ENCODE results near the gene ARMC6.
A peak's percentile ranks its signal among the peaks of the same experiment; 100 is the strongest.

ARMC6 gene

GRCh38 chr19:19063183-19064097, 30.0 kb downstream of the ARMC6 start, which contains the start of gene SLC25A42 (continued):
- TF ChIP-seq ZNF184 (tag by site-specific recombination; IDR thresholded peaks at IDR 0.05) (no peak), ZNF23 (tag by site-specific recombination; IDR thresholded peaks at IDR 0.05; ENCODE audit: borderline replicate concordance) (no peak), ZNF138 (tag by site-specific recombination; IDR thresholded peaks at IDR 0.05; ENCODE audit: borderline replicate concordance) (no peak), ZSCAN4 (tag by site-specific recombination; IDR thresholded peaks at IDR 0.05) (no peak), ZNF600 (tag by site-specific recombination; IDR thresholded peaks at IDR 0.05) (peak; percentile 65), ZNF248 (tag by site-specific recombination; IDR thresholded peaks at IDR 0.05) (no peak), ZNF670 (tag by site-specific recombination; IDR thresholded peaks at IDR 0.05; ENCODE audit: low read depth) (no peak), ZNF350 (tag by site-specific recombination; IDR thresholded peaks at IDR 0.05) (no peak), OSR2 (tag by site-specific recombination; IDR thresholded peaks at IDR 0.05) (no peak), ZNF132 (tag by site-specific recombination; IDR thresholded peaks at IDR 0.05; ENCODE audit: borderline replicate concordance) (no peak), ZNF398 (tag by site-specific recombination; IDR thresholded peaks at IDR 0.05) (no peak), ZNF121 (tag by site-specific recombination; IDR thresholded peaks at IDR 0.05) (no peak), ZNF561 (tag by site-specific recombination; IDR thresholded peaks at IDR 0.05; ENCODE audit: borderline replicate concordance) (no peak), KLF8 (tag by site-specific recombination; IDR thresholded peaks at IDR 0.05) (peak; percentile 91), ZNF335 (tag by site-specific recombination; conservative IDR thresholded peaks at IDR 0.05) (0 out of 2 replicates have a peak, but pooled peaks have one; percentile 47), ZNF530 (tag by site-specific recombination; IDR thresholded peaks at IDR 0.05; ENCODE audit: low read depth) (no peak)
- TF ChIP-seq, protein P1, sequence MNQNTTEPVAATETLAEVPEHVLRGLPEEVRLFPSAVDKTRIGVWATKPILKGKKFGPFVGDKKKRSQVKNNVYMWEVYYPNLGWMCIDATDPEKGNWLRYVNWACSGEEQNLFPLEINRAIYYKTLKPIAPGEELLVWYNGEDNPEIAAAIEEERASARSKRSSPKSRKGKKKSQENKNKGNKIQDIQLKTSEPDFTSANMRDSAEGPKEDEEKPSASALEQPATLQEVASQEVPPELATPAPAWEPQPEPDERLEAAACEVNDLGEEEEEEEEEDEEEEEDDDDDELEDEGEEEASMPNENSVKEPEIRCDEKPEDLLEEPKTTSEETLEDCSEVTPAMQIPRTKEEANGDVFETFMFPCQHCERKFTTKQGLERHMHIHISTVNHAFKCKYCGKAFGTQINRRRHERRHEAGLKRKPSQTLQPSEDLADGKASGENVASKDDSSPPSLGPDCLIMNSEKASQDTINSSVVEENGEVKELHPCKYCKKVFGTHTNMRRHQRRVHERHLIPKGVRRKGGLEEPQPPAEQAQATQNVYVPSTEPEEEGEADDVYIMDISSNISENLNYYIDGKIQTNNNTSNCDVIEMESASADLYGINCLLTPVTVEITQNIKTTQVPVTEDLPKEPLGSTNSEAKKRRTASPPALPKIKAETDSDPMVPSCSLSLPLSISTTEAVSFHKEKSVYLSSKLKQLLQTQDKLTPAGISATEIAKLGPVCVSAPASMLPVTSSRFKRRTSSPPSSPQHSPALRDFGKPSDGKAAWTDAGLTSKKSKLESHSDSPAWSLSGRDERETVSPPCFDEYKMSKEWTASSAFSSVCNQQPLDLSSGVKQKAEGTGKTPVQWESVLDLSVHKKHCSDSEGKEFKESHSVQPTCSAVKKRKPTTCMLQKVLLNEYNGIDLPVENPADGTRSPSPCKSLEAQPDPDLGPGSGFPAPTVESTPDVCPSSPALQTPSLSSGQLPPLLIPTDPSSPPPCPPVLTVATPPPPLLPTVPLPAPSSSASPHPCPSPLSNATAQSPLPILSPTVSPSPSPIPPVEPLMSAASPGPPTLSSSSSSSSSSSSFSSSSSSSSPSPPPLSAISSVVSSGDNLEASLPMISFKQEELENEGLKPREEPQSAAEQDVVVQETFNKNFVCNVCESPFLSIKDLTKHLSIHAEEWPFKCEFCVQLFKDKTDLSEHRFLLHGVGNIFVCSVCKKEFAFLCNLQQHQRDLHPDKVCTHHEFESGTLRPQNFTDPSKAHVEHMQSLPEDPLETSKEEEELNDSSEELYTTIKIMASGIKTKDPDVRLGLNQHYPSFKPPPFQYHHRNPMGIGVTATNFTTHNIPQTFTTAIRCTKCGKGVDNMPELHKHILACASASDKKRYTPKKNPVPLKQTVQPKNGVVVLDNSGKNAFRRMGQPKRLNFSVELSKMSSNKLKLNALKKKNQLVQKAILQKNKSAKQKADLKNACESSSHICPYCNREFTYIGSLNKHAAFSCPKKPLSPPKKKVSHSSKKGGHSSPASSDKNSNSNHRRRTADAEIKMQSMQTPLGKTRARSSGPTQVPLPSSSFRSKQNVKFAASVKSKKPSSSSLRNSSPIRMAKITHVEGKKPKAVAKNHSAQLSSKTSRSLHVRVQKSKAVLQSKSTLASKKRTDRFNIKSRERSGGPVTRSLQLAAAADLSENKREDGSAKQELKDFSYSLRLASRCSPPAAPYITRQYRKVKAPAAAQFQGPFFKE (tag by site-specific recombination; IDR thresholded peaks at IDR 0.05; ENCODE audit: borderline replicate concordance) = no peak

Measured in HEK293 (cell line).